Loucy (cell line): ENCODE data around the gene ZBED6.

Experiments
- CTCF ChIP-seq: fragments of 200-600 bp; sonication (generic); conservative IDR thresholded peaks from 2 replicates; pipeline ENCODE4 v1.5.1; 2014; ENCODE audit warnings: mild to moderate bottlenecking, antibody characterized with exemption, low read length
- EZH2phosphoT487 ChIP-seq: fragments of 200-600 bp; IDR thresholded peaks from 2 replicates; pipeline ENCODE4 v1.6.1; 2018; ENCODE audit warnings: antibody characterized with exemption, mild to moderate bottlenecking, moderate library complexity, borderline replicate concordance

DNA sequence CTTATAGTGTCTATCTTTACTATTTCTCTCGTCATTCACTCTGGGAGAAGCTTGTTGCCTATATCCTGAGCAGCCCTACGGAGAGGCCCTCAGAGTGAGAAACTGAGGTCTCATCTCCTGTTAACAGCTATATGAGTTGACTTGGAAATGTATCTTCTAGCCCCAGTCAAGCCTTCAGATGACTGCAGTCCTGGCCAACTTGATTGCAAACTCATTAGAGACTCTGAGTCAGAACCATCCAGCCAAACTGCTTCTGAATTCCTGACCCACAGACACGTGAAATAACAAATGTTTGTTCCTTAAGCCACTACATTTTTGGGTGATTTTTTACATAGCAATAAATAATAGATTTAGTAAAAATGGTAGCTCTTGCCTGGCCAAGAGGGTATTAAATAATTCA, 3.9 kb upstream of the ZBED6 start:
- TF ChIP-seq CTCF (no peak), EZH2phosphoT487 (no peak)
